ENCODE data around the gene VWF.

- TF ChIP-seq SUZ12 (IDR thresholded peaks at IDR 0.05; ENCODE audit: extremely low read depth, insufficient read depth, insufficient read length) (no peak), YY1 (IDR thresholded peaks at IDR 0.05; ENCODE audit: insufficient read depth, insufficient read length) (no peak), ZNF274 (IDR thresholded peaks at IDR 0.05; ENCODE audit: low read depth, low read length) (no peak)
Observed at GRCh38 chr12:6058481-6059161, 65.8 kb downstream of the VWF start.
